HepG2 (cell line): ENCODE measurements around the gene LTA. TPM values are rescaled to one million over a fixed set of nuclear protein-coding genes. Genes with fewer than 3 reads are reported as not detected.

Experiments
- ATAC-seq: fragments of 200-7000 bp; cut with Tn5 transposase; 3 replicates; pipeline ENCODE4 v1.9.1; 2020; ENCODE audit warnings: mild to moderate bottlenecking, moderate library complexity
- BruUV-seq: library from RNA; stranded (reverse); fragments of 400-500 nt; replicated peaks from 2 replicates; lab custom pipeline; 2021; lab: Mats Ljungman, UMichigan
- CTCF ChIA-PET: fragments of 300-600 bp; formaldehyde crosslinking; extraction: SDS; loops from one replicate; lab custom pipeline; 2021; ENCODE audit warnings: low total read pairs, inconsistent platforms, low intra/inter-chr PET ratio; lab: Yijun Ruan, JAX
- POLR2A ChIA-PET: fragments of 350-600 bp; sonication (Branson Sonifier 250); formaldehyde crosslinking; loops from one replicate; lab custom pipeline; 2020; ENCODE audit warnings: antibody characterized with exemption, inconsistent platforms; lab: Yijun Ruan, JAX
- DNase-seq: peaks from one replicate; pipeline ENCODE4 v3.0.0-alpha.2; 2015; ENCODE audit warnings: low spot score
- FAIRE-seq: peaks from 3 replicates; lab custom pipeline; 2011; peaks lifted over from hg19 to GRCh38; lab: Jason Lieb, UNC
- H2AFZ ChIP-seq: one replicate; pipeline ENCODE4 v1.6.1; 2011; ENCODE audit warnings: low read length, inconsistent platforms
- H3K27ac ChIP-seq: fragments of 300-600 bp; 3 replicates; pipeline ENCODE4 v1.8.0; 2011; ENCODE audit warnings: mixed run types, mild to moderate bottlenecking, mixed read lengths, low read length, inconsistent platforms; ENCODE audit not compliant: insufficient read depth; ENCODE audit errors: extremely low read length
- H3K27me3 ChIP-seq, 2 experiments: fragments of 200-600 bp in 1 of 2; 2 replicates in 1 of 2; 3 replicates in 1 of 2; pipeline versions ENCODE4 v1.6.0 to v1.8.0; 2011; ENCODE audit warnings: low read length in 2 of 2, mild to moderate bottlenecking in 2 of 2, moderate library complexity in 2 of 2, inconsistent platforms in 1 of 2; ENCODE audit not compliant: insufficient read depth in 2 of 2, control insufficient read depth in 1 of 2
- H3K36me3 ChIP-seq, 2 experiments: fragments of 200-600 bp in 1 of 2; replicated peaks in 1 of 2; 2 replicates in 1 of 2; 3 replicates in 1 of 2; pipeline versions ENCODE4 v1.5.1 to v1.8.0; 2011; ENCODE audit warnings: low read length in 2 of 2, inconsistent platforms in 1 of 2; ENCODE audit not compliant: insufficient read depth in 2 of 2, control insufficient read depth in 1 of 2
- H3K4me1 ChIP-seq: 2 replicates; pipeline ENCODE4 v1.5.1; 2012; ENCODE audit warnings: low read length, inconsistent platforms; ENCODE audit not compliant: insufficient read depth
- H3K4me2 ChIP-seq: 2 replicates; pipeline ENCODE4 v1.6.0; 2011; ENCODE audit warnings: low read depth, low read length, inconsistent platforms
- H3K4me3 ChIP-seq, 3 experiments: fragments of 200-600 bp in 1 of 3; sonication (generic), shearing (Covaris generic) in 1 of 3; replicated peaks in 1 of 3; 2 replicates each; pipeline ENCODE4 v1.5.1; 2011 to 2016; ENCODE audit warnings: low read length in 3 of 3, inconsistent platforms in 2 of 3, low read depth in 2 of 3, mild to moderate bottlenecking in 2 of 3, control low read depth in 1 of 3, mixed read lengths in 1 of 3; ENCODE audit not compliant: insufficient read depth in 1 of 3
- H3K79me2 ChIP-seq: one replicate; pipeline ENCODE4 v1.6.1; 2011; ENCODE audit warnings: low read length, inconsistent platforms; ENCODE audit not compliant: insufficient read depth
- H3K9ac ChIP-seq: 2 replicates; pipeline ENCODE4 v1.6.0; 2011; ENCODE audit warnings: mild to moderate bottlenecking, low read depth, low read length, inconsistent platforms; ENCODE audit not compliant: insufficient read depth
- H3K9me3 ChIP-seq: 2 replicates; pipeline ENCODE4 v1.5.1; 2012; ENCODE audit warnings: mild to moderate bottlenecking, low read length
- H4K20me1 ChIP-seq: 2 replicates; pipeline ENCODE4 v1.6.0; 2011; ENCODE audit warnings: inconsistent platforms, mild to moderate bottlenecking, low read length, moderate library complexity; ENCODE audit not compliant: insufficient read depth
- RFX1 ChIP-seq: fragments of 450-650 bp; IDR thresholded peaks from 2 replicates; pipeline ENCODE4 v1.6.1; 2017
- ZNF121 ChIP-seq: sonication (generic); formaldehyde crosslinking; IDR thresholded peaks from 2 replicates; pipeline ENCODE4 v1.5.0; 2020; ENCODE audit warnings: mild to moderate bottlenecking, missing genetic modification reagents
- ZNF33A ChIP-seq: sonication (generic); formaldehyde crosslinking; IDR thresholded peaks from 2 replicates; pipeline ENCODE4 v1.5.1; 2020; ENCODE audit warnings: missing genetic modification reagents, mild to moderate bottlenecking, moderate library complexity, borderline replicate concordance
- ZNF766 ChIP-seq: sonication (generic); formaldehyde crosslinking; IDR thresholded peaks from 2 replicates; pipeline ENCODE4 v1.5.0; 2020; ENCODE audit warnings: missing genetic modification reagents, borderline replicate concordance
- ZSCAN29 ChIP-seq: sonication (generic); formaldehyde crosslinking; conservative IDR thresholded peaks from 2 replicates; pipeline ENCODE4 v1.4.0; 2020; ENCODE audit warnings: mild to moderate bottlenecking, missing genetic modification reagents
- WGBS: methylation state at CpG from one replicate; pipeline ENCODE4 v1.1.6; 2017; ENCODE audit warnings: low lambda C conversion rate; 5-methylcytosine and 5-hydroxymethylcytosine counted together
- in situ Hi-C: cut with HindIII; loops from 2 replicates; pipeline ENCODE4 v1.10.0; 2017; ENCODE audit warnings: low pct_unique_long_range_greater_than_20kb; ENCODE audit not compliant: extremely low pct_ligation_motif_present
- intact Hi-C: fragments of 100-400 bp; cut with micrococcal nuclease; formaldehyde crosslinking; loops from one replicate; pipeline ENCODE4 v1.10.0; 2022; ENCODE audit not compliant: unreplicated experiment
- polyA plus RNA-seq, 8 experiments: library from polyadenylated mRNA; depleted of rRNA in 3 of 8; stranded (reverse) in 7 of 8; unstranded in 1 of 8; fragments of >200 nt; fragmentation: Illumina TruSeq in 4 of 8; extraction: Trizol in 4 of 8; gene quantifications; 2 replicates each; pipeline versions ENCODE4 v1.2.1 to v1.2.3, GENCODE V29; 2011 to 2016; ENCODE audit warnings: low read depth in 4 of 8, missing spikeins in 1 of 8, mixed read lengths in 1 of 8; ENCODE audit not compliant: insufficient read depth in 1 of 8
- total RNA-seq, 5 experiments: library from RNA; depleted of rRNA; stranded (reverse); fragments of >200 nt; fragmentation: Illumina TruSeq; extraction: Trizol; gene quantifications; 2 replicates each; pipeline ENCODE4 v1.2.3, GENCODE V29; 2016; ENCODE audit warnings: low read depth in 1 of 5
- TF ChIP-seq, protein P1 (sequence below): sonication (generic); formaldehyde crosslinking; IDR thresholded peaks from 2 replicates; pipeline ENCODE4 v1.9.0; 2021; ENCODE audit warnings: missing genetic modification reagents, borderline replicate concordance
- TF ChIP-seq, protein P2 (sequence below): IDR thresholded peaks from 2 replicates; pipeline ENCODE4 v1.6.1; 2016; ENCODE audit warnings: missing compliant biosample characterization, missing genetic modification reagents, borderline replicate concordance
- TF ChIP-seq, protein P3 (sequence below), 2 experiments: sonication (generic) in 1 of 2; formaldehyde crosslinking in 1 of 2; IDR thresholded peaks; 2 replicates each; pipeline versions ENCODE4 v1.4.0 to v1.6.1; 2016 to 2020; ENCODE audit warnings: borderline replicate concordance in 1 of 2, low read depth in 1 of 2, mild to moderate bottlenecking in 1 of 2, missing genetic modification reagents in 1 of 2

LTA gene
- total and polyA plus RNA-seq, 2 of the 13 experiments (the other 11 are each of a cell fraction or from before 2014, with no cell fraction given) = 0.09 TPM; not detected in 1

DNA sequence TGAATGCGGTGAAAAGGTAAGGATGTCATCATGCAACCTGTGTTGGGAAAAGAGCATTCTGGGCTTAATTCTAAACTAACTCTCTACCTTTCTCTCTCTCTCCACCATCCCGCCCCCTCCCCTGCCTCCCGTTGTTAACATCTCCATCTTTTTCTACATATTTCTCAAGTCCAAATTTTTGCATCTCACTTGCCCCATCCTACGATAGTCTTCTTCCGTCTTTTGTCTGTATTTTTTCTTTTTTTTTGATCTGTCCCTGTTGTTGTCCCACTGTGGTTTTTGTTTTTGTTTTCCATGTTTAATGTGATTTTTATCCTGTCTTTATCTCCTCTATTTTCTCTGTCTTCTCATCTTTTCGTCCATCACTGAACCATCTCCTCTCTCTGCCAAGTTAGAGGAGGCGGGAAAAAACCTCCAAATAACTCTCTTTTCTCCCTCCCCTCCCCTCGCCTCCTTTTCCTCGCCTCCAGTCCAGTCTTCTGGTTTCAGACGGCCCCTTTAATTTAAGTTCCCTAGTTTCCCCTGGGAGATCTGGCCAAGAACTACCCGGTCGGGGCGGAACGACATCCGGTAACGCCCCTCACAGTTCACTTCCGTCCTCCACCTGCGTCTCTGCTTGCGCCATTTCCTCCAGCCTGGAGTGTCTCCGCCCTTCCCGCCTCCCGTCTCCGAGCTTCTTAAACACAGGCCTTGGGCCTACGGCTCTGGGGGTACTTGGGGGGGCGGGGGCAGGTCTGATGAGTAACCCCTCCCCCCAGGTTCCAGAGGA is 24.9 kb upstream of the LTA start, which contains the start of gene NFKBIL1 (continued):
- TF ChIP-seq, protein P1, sequence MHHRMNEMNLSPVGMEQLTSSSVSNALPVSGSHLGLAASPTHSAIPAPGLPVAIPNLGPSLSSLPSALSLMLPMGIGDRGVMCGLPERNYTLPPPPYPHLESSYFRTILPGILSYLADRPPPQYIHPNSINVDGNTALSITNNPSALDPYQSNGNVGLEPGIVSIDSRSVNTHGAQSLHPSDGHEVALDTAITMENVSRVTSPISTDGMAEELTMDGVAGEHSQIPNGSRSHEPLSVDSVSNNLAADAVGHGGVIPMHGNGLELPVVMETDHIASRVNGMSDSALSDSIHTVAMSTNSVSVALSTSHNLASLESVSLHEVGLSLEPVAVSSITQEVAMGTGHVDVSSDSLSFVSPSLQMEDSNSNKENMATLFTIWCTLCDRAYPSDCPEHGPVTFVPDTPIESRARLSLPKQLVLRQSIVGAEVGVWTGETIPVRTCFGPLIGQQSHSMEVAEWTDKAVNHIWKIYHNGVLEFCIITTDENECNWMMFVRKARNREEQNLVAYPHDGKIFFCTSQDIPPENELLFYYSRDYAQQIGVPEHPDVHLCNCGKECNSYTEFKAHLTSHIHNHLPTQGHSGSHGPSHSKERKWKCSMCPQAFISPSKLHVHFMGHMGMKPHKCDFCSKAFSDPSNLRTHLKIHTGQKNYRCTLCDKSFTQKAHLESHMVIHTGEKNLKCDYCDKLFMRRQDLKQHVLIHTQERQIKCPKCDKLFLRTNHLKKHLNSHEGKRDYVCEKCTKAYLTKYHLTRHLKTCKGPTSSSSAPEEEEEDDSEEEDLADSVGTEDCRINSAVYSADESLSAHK (CRISPR knock-in tag) = no peak
- TF ChIP-seq, protein P2, sequence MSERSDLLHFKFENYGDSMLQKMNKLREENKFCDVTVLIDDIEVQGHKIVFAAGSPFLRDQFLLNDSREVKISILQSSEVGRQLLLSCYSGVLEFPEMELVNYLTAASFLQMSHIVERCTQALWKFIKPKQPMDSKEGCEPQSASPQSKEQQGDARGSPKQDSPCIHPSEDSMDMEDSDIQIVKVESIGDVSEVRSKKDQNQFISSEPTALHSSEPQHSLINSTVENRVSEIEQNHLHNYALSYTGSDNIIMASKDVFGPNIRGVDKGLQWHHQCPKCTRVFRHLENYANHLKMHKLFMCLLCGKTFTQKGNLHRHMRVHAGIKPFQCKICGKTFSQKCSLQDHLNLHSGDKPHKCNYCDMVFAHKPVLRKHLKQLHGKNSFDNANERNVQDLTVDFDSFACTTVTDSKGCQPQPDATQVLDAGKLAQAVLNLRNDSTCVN (CRISPR knock-in tag) = 0 out of 2 replicates have a peak, but pooled peaks have one; percentile 41

DNA sequence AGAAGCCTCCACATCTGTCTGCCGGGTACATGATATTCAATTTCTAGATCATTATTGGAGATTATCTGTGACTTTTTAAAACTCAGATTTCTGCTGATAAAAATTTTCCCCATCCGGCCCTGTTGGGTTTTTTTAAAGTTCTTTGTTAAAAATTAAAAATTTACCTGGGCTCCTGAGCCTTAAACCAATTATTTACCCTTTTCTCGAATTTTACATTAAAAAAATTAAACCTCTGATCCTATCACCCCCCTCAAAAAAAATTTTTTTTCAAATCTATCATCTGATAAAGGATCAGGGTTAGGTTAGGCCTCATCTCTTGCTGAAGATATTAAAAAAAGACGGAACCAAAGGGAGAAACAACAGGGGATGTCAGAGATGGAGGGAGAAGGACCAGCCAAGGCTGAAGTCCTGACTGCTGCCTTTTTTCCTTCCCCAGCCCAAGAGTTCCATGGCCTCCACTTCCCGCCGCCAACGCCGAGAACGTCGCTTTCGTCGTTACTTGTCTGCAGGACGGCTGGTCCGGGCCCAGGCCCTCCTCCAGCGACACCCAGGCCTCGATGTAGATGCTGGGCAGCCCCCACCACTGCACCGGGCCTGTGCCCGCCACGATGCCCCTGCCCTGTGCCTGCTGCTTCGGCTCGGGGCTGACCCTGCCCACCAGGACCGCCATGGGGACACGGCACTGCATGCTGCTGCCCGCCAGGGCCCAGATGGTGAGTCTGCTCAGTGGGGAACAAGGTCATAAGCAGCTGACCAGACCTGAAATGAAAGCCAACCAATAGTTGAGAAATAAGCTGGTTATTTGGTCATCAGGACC is 24.2 kb upstream of the LTA start:
- BruUV-seq = TSS peak; percentile 63
- intact Hi-C loops (loop anchor here (2.0 to 10.0 kb wide), 3 partner anchors 34 to 107 kb away; partner anchors contain the start of genes APOM, BAG6 and LTB), in situ Hi-C loops (loop anchor here (5.0 kb wide), 1 partner anchor 49 kb away; no protein-coding TSS in a partner anchor)
- 79% methylated on average over 24 of the region's 24 CpGs for WGBS
- DNase-seq (no peak), ATAC-seq (no peak), FAIRE-seq (no peak)
- H3K4me1 ChIP-seq = peaks cover 40% of the 10 kb centered on the region
- ChIA-PET CTCF (interaction anchor here (1.0 to 3.6 kb wide), 3 partner anchors 33 to 54 kb away, joined by 5 to 84 read pairs (median 10); no protein-coding TSS in a partner anchor), POLR2A (interaction anchor here (0.8 to 4.6 kb wide), 12 partner anchors 10 to 286 kb away, joined by 3 to 36 read pairs (median 5); partner anchors contain the start of genes APOM, BAG6, GPANK1 and TNF)
- no peak overlapping the region for H2AFZ ChIP-seq
- no peaks in the 10 kb centered on the region for H3K9me3 ChIP-seq
- peak overlapping the region; percentile 79 for H3K9ac ChIP-seq
- peak overlapping the region; percentile 91 for H3K4me2 ChIP-seq
- no peaks in the 10 kb centered on the region for H4K20me1 ChIP-seq
- H3K36me3 ChIP-seq = peaks cover 3 to 8% of the 10 kb centered on the region in 2 experiments
- peak overlapping the region; percentile 64 for H3K27ac ChIP-seq
- peaks cover 13% of the 10 kb centered on the region for H3K79me2 ChIP-seq
- H3K4me3 ChIP-seq = peak overlapping the region; percentile 74 to 93 (median 76)
- no peaks in the 10 kb centered on the region; a peak in 1 of 5 replicates for H3K27me3 ChIP-seq
- TF ChIP-seq RFX1 (no peak), ZSCAN29 (CRISPR knock-in tag) (no peak), ZNF33A (CRISPR knock-in tag) (no peak), ZNF766 (no peak), ZNF121 (no peak)
- TF ChIP-seq, protein P3, sequence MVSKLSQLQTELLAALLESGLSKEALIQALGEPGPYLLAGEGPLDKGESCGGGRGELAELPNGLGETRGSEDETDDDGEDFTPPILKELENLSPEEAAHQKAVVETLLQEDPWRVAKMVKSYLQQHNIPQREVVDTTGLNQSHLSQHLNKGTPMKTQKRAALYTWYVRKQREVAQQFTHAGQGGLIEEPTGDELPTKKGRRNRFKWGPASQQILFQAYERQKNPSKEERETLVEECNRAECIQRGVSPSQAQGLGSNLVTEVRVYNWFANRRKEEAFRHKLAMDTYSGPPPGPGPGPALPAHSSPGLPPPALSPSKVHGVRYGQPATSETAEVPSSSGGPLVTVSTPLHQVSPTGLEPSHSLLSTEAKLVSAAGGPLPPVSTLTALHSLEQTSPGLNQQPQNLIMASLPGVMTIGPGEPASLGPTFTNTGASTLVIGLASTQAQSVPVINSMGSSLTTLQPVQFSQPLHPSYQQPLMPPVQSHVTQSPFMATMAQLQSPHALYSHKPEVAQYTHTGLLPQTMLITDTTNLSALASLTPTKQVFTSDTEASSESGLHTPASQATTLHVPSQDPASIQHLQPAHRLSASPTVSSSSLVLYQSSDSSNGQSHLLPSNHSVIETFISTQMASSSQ (IDR thresholded peaks at IDR 0.05; ENCODE audit: low read depth) = 0 out of 2 replicates have a peak, but pooled peaks have one; percentile 4
- TF ChIP-seq, protein P3 (CRISPR knock-in tag; IDR thresholded peaks at IDR 0.05; ENCODE audit: borderline replicate concordance) = no peak
